ENCODE data around the gene PRODH.
"Not testable (repeated sequence)": the region's sequence is repeated elsewhere in the genome, so short reads cannot be mapped to it uniquely, and the experiment has no call there.

Gene PRODH

DNA sequence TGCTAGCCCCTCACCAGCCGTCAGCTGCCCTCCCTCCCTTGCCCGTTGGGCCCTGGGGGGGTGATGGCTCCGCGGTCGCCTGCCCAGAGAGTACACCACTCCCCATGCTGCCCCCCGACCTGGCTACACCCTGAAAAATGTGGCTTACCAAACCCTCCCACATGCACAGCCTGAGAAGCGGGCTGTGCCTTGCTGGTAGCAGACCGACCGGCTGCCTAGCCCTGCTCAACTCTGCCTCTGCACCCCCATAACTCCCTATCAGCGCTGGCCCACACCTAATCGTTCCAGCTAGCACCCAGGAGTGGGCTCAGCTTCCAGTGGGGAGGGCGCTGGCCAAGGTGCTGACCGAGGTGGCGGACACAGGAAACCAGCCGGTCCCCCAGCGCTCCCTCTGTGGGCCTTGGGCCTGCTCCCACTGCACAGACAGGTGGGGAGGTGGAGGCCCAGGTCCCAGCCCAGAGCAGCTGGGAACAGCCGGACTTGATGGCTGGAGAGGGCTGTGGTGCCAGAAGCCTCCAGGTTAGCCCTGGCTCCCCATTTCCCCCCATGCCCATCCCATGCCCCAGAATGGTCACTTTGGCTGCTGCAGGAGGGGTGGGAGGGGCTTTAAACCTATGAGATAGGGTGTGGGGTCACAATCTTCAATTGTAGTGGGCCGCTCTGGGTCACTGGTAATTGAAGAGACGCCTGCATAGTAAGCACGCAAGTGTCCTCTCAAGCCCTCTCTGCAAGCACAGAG is 32.1 kb upstream of the PRODH start:
- no peak for DNase-seq (ENCODE audit: low read depth in 2 of 3, low spot score in 2 of 3)

DNA sequence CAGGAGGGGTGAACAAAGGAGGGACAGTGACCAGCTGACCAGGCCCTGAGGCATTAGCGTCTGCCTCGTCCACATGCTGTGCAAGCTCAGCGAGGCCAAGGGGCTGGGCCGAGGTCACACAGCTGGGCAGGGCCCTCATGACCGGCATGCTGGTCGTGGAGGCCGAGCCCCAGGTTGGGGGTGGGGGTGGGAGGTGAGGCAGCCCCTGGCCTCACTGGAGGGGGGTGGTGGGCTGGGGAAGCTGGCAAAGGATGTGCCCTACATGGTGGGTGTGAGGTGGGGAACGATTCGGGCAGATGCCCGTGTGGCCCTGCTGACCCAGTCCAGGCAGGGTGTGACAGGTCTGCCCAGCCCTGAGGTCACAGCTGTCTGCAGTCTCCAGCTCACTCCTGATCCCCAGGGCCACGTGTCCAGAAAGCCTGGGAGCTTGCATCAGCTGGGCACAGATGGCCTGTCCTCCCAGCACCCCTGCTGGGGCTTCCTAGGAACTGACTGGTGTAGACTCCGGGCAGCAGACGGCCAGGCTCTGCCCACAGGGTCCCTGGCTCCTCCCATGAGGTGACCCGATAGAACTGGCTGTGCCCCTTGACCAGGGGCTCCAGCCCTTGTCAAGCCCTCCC is 31.4 kb upstream of the PRODH start:
- DNase-seq (ENCODE audit: low read depth in 2 of 3, low spot score in 2 of 3), result not testable (repeated sequence)

DNA sequence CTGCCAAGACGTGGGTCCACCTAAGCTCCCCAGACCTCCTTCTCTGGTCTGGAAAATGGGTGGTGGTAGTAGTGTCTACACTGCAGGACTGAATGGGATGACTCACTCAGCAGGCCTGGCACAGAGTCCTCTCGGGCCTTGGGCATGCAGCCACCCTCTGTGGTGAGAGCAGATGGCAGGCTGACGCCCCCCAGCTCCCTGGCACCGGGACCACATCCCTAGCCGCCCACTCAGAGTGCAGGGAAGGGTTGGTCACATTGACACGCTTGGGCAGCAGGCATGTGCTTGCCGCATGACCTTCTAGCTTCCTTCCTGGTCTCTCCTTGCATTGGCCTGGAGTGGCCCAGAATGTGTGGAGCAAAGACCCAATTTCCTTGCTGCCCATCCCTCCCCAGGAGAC is 30.7 kb upstream of the PRODH start:
- no peak for DNase-seq (ENCODE audit: low read depth in 2 of 3, low spot score in 2 of 3)

DNA sequence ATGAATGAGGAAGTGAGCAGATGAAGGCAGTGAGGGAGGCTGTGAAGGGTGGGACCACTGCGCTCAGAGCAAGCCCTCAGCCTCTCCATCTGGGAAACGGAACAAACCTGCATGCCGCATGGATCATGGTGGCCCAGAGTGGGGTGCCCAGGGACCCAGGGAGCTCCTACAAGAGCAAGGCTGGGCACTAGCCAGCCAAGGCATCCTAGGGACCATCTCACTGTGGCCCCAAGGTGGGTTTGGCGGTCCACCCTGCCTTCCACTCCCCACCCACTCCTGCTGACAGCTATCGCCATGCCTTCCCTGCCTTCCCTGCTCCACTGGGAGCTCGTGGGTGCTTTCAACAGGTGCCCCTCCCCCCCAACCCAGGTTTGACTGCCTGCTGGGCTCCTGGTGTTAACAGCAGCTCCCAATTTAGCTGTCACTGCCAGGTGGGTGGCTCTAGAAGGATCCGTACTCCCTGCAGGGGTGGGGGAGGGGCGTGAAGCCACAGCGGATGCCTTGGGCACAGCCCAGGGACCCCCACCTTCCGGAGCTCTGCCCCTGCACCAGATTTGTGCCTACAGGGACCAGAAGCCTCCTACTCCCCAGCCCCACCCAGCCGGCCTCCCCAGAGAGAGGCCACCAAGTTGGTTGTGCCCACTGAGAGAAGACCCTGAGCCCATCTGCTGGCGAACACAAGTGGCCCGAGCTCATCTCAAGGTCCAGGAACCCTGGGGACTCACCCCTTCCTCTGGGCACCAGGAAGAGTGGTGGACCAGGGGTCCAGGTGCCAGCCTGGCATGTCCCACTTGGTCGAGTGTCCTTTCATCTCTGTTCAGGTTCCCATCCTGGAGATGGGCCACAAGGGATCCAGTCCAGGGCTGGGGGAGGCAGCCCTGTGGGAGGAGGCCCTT is 29.7 kb upstream of the PRODH start:
- DNase-seq (ENCODE audit: low read depth in 2 of 3, low spot score in 2 of 3), result no peak

DNA sequence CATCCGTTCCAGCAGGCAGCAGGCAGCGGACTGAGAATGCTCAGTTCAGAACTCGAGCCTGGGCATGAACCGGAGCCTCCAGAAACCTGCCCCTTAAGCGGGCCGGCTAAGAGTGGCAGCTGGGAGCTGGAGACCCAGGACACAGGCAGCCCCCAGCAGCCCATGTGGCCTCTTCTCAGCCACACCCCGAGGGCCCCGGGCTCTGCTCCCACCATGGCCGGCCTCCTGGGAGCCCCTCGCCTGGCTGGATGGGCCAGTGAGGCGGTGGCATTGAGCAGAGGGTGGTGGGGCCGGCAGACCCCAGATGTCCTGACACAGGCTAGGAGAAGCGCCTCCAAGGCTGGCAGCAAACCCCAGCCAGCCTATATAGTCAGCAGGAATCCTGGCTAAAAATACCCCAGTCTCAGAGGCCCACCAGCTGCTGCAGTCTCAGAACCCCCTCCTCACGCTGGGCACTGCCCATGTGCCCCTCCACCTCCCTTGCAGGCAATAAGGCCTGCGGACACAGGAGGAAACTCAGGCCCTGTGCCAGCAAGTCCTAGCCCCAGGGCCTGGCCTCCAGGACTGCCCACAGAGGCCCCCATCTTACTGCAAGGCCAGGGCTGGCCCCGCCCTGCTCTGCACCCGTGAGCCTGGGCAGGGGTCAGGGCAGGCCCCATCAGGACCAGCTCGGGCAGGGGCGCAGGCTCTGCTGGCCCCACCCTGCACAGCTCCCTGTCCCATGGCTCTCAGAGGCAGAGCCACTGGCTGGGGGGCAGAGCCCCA is 28.6 kb upstream of the PRODH start:
- not testable (repeated sequence) for DNase-seq (ENCODE audit: low read depth in 2 of 3, low spot score in 2 of 3)

DNA sequence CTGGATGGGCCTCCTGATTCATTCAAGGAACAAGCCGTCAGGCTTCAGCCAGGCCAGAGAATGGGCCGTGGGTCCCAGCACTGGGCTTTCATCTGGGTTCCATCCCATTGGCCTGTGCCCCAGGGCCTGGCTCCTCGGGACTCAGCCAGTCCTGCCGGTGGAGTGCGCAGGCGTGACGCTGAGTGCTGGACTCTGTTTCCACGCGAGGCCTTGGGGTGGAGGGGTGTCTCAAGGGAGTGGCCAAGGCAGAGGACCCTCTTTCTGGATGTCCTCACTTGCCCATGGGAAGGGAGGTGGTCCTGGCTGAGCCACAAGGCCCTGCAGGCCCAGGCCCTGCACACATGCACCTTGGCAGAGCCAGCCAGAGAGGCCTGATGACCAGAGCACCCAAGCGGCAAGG is 28.0 kb upstream of the PRODH start:
- DNase-seq (ENCODE audit: low read depth in 2 of 3, low spot score in 2 of 3), result not testable (repeated sequence)

DNA sequence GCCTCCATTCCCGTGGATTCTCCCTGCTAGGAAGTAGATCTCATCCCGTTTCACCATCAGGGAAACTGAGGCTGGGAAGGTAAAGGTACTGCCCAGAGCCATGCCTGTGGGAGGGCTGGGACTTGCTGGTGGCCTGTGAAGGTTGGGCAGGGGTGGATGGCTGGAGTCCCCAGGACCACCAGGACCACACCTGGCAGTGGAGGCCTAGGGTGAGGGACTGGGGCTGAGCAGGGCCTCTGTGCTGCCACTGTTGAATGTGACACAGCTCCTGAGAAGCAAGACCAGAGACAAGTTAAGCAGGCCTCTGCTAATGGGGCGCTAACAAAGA is 26.2 kb upstream of the PRODH start:
- DNase-seq (ENCODE audit: low read depth in 2 of 3, low spot score in 2 of 3), result no peak

DNA sequence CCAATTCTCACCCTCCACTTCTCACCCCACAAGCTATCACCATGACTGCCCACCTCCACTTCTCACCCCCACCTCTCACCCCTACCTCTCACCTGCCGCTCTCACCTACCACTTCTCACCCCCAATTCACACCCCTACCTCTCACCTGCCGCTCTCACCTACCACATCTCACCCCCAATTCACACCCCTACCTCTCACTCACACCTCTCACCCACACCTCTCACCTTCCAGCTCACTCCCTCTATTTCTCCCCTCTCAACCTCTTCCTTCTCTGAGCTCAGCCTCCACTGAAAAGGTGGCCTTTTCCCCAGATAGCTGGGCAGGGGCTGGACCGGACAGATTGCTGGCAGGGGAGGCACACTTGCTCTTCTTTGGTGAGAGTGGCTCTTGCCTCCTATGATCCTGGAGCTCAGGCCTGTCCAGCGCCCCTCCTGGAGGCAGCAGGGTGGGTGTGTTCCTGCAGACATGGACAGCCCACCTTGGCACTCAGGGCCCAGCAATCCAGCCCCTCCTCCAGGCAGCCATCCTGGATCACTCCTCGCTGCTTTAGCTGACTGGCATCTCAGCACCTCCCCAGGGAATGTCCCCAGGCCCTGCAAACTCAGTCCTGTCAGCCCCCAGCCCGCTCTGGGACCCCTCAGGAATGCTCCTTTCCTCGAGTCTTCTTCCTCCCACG is 25.7 kb upstream of the PRODH start:
- DNase-seq (ENCODE audit: low read depth in 2 of 3, low spot score in 2 of 3), result not testable (repeated sequence)

DNA sequence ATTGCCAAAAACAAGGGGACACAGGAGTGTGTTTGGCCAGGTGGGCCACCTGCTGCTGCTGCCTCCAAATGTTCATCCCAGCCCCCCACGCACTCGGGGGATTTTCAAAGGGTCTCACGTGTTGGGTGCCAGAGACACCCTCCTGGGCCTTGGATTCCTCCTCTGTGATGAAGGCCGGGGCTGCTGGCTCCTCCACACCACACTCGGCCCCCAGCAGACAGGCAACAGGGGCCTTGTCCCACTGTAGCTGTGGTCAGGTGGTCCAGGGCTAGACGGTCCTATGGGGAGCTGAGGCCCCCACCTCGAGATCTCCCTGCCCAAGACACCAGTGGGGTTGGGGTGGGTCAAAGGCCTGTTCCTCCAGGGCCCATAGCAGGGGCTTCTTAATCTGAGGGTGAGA is 25.1 kb upstream of the PRODH start:
- not testable (repeated sequence) for DNase-seq (ENCODE audit: low read depth in 2 of 3, low spot score in 2 of 3)

DNA sequence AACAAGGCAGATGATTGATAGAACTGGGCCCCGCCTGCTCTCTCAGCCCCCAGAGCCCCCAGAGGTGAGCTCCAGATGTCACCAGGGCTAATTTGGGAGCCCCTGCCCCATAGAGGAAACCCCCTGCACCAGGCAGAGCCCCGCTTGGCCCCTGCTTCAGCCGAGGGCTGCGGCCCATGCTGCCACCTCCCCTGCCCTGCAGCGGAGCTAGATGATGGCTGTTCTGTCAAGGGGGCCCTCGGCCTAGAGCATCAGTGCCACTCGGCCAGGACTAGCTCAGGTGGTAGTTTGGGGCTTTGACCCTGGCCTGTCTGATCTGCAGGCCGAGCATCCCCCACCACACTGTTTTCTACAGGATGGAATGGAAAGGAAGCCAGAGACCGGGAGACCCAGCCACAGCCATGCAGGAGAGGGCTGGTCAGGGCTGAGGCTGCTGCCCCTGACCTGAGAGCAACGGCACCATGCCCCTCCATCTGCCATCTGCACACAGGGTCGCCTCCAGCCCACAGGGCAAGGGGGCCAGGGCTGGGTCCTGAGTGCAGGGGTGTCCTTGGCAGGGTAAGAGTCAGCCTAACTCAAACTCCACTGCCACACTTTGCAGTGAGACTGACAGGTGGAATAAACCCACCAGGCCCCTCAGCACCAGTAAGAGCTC is 24.2 kb upstream of the PRODH start:
- DNase-seq (ENCODE audit: low read depth in 2 of 3, low spot score in 2 of 3), result not testable (repeated sequence)

DNA sequence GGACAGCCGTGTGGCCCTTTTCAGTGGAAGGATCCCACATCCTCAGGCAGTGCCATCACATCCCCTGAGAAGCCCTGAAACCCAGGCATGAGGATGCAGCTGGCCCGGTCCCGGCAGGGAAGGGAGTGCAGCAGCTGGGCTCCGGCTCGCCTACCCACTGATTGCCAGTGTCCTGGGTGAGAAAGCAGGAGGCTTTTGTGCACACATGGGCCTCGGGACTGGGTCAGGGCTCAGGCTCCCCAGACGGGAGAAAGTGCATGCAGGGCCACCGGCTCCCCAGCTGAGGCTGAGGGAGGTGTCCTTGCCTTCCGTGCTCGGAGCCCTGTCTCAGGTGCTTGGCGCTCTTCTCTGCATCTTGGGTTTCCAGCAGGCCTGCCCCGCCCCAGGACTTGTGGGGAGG is 23.6 kb upstream of the PRODH start:
- DNase-seq (ENCODE audit: low read depth in 2 of 3, low spot score in 2 of 3), result not testable (repeated sequence)

DNA sequence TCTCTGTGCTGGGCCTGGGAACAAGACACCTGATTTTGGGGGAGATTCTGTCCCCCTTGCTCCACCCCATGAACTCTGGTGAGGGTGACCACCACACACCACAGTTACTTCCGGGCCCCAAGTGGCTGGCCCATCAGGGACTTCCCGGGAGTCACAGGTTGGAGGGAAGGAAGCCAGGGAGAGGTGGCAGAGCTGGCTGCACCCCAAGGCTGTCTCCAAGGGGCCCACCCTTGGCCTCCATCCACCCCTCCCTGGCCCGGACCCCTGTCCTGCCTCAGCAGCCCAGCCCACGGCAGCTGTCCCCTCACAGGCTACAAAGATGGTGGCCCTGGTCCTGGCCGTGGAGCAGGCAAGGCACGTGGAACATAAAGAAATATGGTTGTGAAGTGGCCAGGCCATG is 23.2 kb upstream of the PRODH start:
- DNase-seq (ENCODE audit: low read depth in 2 of 3, low spot score in 2 of 3), result not testable (repeated sequence)

DNA sequence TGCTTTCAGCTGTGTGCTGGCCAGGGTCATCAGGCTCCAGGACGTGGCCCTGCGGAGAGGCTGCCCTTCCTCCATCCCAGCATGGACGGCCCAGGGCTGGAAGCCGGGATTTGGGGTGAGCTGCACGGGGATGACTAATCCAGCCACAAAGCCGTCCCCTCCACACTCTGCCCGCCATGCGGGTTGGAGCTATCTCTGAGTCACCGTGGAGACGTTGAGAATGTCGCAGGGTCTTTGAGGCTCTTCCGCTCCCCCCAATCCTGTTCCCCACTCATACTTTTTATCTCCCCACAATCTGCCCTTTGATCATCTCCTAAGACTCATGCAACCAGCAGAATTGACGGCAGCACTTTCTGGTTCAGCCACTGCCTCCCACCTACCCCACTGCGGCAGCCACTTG is 22.6 kb upstream of the PRODH start:
- DNase-seq (ENCODE audit: low read depth in 2 of 3, low spot score in 2 of 3), result peak in 1 of 3 experiments; percentile 27

DNA sequence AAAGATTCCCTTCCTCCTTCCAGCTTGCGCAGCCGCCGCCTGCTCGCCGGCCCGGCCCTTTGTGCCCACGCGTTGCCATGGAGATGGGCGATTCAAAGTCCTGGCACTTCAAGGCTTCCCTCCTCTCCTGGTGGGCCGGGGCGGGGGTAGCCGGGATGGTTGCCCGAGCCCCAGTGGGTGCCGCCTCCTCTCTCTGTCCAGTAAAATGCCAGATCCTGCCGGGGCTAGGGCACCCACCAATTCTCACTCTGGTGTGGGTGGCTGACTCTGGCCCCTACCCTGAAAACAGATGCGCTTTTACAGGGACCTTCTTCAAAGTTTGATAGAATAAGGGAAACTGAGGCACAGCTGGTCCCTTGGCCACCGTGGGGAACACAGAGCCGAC is 22.2 kb upstream of the PRODH start:
- DNase-seq (ENCODE audit: low read depth in 2 of 3, low spot score in 2 of 3), result not testable (repeated sequence)

DNA sequence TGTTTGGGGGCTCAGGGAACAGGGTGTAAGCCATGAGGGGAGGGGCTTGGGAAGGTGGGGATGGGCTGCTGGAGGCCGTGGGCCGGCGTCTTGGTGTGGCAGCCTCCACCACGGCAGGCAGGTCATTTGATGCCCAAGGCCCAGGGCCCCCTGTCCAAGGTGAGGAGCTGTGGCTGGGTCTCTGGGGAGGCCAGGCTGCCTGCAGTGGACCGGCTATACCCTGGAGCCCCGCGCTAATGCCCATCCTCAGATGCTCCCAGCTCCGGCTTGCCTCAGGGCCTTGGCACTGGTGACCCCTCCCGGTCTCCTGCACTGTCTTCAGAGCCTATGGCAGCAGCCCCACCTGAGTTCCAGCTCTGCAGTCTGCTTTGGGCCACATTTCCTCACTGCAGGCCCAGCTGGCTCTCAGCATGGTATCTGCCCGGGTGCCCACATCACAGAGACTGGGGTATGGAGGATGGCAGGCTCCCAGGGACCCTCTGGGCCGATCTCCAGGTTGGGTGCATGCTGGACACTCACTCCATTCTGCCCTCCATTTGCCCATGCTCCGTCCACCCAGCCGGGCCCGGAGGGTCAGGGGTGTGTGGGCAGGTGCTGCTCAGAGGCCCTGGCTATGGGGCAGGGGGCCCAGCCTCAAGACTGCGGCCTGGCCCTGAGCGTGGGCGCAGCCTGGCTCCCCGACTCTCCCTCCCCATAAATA is 21.7 kb upstream of the PRODH start:
- DNase-seq (ENCODE audit: low read depth in 2 of 3, low spot score in 2 of 3), result not testable (repeated sequence)

DNA sequence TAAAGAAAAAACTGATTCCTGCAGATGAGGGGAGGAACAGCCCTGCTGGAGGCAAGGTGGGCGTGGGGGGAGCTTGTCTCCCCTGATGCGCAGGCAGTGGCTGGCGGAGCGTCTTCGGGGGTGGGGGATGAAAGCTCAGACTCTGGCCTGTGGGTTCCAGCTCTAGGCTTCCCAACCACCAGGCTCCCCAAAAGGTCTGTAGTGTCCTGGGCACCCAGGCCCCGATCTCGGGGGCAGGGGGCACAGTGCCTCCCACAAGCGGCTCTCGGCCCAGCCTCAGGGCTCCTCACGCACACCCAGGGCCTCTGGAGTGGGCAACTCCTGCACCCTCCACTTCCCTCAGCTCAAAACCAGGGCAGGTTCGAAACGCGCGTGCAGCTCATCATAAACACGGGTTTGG is 20.9 kb upstream of the PRODH start:
- not testable (repeated sequence) for DNase-seq (ENCODE audit: low read depth in 2 of 3, low spot score in 2 of 3)

DNA sequence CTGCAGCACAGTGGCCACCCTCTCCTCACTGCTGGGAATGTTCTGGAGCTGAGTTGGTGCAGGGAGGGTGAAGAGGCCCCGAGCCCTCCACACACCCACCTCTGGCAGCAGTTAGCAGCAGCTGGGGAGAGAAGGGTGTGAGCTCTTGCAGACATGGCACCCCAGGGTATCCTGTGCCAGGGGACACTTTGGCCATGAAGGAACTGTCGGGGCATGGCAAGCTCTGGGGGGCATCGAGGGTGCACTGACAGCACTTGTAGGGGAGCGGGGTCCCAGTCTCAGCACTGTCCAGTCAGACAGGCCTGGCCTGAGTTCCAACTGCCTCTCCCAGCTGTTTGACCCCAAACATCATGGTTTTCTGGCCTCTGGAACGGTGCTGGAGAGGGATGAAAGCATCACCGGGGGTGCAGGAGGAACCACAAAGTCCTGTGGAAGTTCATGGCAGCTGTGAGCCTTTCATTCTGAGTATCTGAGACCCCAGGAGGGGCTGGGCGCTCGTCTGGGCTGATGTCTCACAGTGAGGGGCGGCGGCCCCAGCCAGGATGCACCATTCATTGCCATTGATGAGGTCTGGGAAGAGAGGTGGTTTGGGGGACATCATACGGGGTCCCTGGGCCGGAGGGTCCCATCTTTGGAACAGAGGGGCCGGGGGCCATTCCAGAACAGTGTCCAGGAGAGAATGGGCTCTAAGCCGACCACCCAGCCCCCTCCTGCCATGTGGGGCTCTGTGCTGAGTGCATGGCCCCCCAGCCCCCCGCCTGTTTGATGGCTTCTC is 20.2 kb upstream of the PRODH start:
- not testable (repeated sequence) for DNase-seq (ENCODE audit: low read depth in 2 of 3, low spot score in 2 of 3)

DNA sequence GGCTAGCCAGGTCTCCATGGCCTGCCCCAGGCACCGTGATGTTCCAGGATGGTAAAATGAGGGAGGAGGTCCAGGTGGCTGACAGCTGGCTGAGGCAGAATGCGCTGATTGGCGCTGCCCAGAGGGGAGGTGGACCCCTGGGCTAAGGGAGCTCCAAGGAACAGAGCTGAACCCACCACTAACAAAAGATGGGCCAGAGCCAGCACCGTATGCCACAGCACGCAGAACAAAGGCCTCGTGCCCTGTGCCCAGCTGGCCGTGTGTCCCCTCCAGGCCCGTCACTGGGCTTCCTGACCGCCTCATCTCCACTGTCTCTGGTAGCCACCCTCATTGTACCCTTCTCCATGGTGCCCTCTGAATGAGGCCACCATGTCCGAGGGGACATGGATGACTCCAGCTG is 19.6 kb upstream of the PRODH start:
- no peak for DNase-seq (ENCODE audit: low read depth in 2 of 3, low spot score in 2 of 3)
